CD14-positive monocyte (primary cell): ENCODE results near the gene PSMB1. TPM values are rescaled to one million over a fixed set of nuclear protein-coding genes. Genes with fewer than 3 reads are reported as not detected.

ENCODE experiments used
- DNase-seq, 3 donors: peaks; one replicate each; pipeline ENCODE4 v3.0.0-alpha.2; 2011 to 2022
- H2AFZ ChIP-seq: 2 replicates; pipeline ENCODE4 v1.6.0; 2012; ENCODE audit warnings: mild to moderate bottlenecking, low read depth, low read length, inconsistent platforms; ENCODE audit not compliant: insufficient read depth, poor library complexity, severe bottlenecking
- H3K27ac ChIP-seq, 2 donors: 1 replicate in 1 of 2; 2 replicates in 1 of 2; pipeline ENCODE4 v1.5.1; 2012 to 2013; ENCODE audit warnings: low read length in 2 of 2, control low read depth in 1 of 2, inconsistent platforms in 1 of 2, low read depth in 1 of 2, mild to moderate bottlenecking in 1 of 2
- H3K27me3 ChIP-seq, 2 donors: one replicate each; pipeline versions ENCODE4 v1.6.0 to v1.6.1; 2011 to 2013; ENCODE audit warnings: low read length in 2 of 2; ENCODE audit not compliant: control insufficient read depth in 2 of 2, insufficient read depth in 2 of 2
- H3K36me3 ChIP-seq, 2 donors: replicated peaks in 1 of 2; 1 replicate in 1 of 2; 2 replicates in 1 of 2; pipeline versions ENCODE4 v1.5.1 to v1.6.1; 2012 to 2013; ENCODE audit warnings: low read length in 2 of 2, control low read depth in 1 of 2, inconsistent platforms in 1 of 2, mild to moderate bottlenecking in 1 of 2; ENCODE audit not compliant: insufficient read depth in 2 of 2, control insufficient read depth in 1 of 2
- H3K4me1 ChIP-seq, 2 donors: 1 replicate in 1 of 2; 2 replicates in 1 of 2; pipeline versions ENCODE4 v1.5.1 to v1.6.1; 2012 to 2013; ENCODE audit warnings: low read length in 2 of 2, control low read depth in 1 of 2, inconsistent platforms in 1 of 2, mild to moderate bottlenecking in 1 of 2, moderate library complexity in 1 of 2; ENCODE audit not compliant: insufficient read depth in 2 of 2, control insufficient read depth in 1 of 2
- H3K4me2 ChIP-seq: replicated peaks from 2 replicates; pipeline ENCODE3; 2012; ENCODE audit warnings: low read length, moderate library complexity, mild to moderate bottlenecking; ENCODE audit not compliant: poor library complexity, severe bottlenecking; ENCODE audit errors: extremely low read depth
- H3K4me3 ChIP-seq, 3 experiments: fragments of 200-600 bp in 1 of 3; sonication (generic) in 1 of 3; replicated peaks in 1 of 3; 1 replicate in 2 of 3; 2 replicates in 1 of 3; pipeline ENCODE4 v1.5.1; 2011 to 2013; ENCODE audit warnings: low read length in 3 of 3, mild to moderate bottlenecking in 3 of 3, control low read depth in 2 of 3, low read depth in 2 of 3, inconsistent platforms in 1 of 3, moderate library complexity in 1 of 3
- H3K79me2 ChIP-seq: 2 replicates; pipeline ENCODE4 v1.6.0; 2012; ENCODE audit warnings: mild to moderate bottlenecking, control low read depth, inconsistent platforms, low read length, moderate library complexity; ENCODE audit not compliant: insufficient read depth
- H3K9ac ChIP-seq: 2 replicates; pipeline ENCODE4 v1.6.0; 2017; ENCODE audit warnings: low read length, mild to moderate bottlenecking; ENCODE audit not compliant: insufficient read depth, poor library complexity, severe bottlenecking
- H3K9me3 ChIP-seq, 2 donors: replicated peaks in 1 of 2; 1 replicate in 1 of 2; 2 replicates in 1 of 2; pipeline versions ENCODE4 v1.5.1 to v1.6.1; 2012 to 2013; ENCODE audit warnings: low read length in 2 of 2, control low read depth in 1 of 2; ENCODE audit not compliant: control insufficient read depth in 1 of 2, insufficient read depth in 1 of 2
- H4K20me1 ChIP-seq: 2 replicates; pipeline ENCODE4 v1.6.0; 2012; ENCODE audit warnings: mild to moderate bottlenecking, low read length, control low read depth, moderate library complexity; ENCODE audit not compliant: insufficient read depth
- H3K27ac Mint-ChIP-seq, 7 donors: one replicate each; pipeline ENCODE4 v1.8.0; 2020; ENCODE audit warnings: mild to moderate bottlenecking in 7 of 7, mixed read lengths in 7 of 7, moderate library complexity in 6 of 7, inconsistent platforms in 2 of 7
- H3K27me3 Mint-ChIP-seq, 3 donors: one replicate each; pipeline ENCODE4 v1.8.0; 2021 to 2022; ENCODE audit warnings: low read depth in 3 of 3, mild to moderate bottlenecking in 3 of 3, mixed read lengths in 3 of 3, moderate library complexity in 3 of 3, inconsistent platforms in 1 of 3
- H3K36me3 Mint-ChIP-seq, 2 donors: one replicate each; pipeline ENCODE4 v1.8.0; 2020; ENCODE audit warnings: mixed read lengths in 2 of 2, inconsistent platforms in 1 of 2, mild to moderate bottlenecking in 1 of 2
- H3K4me1 Mint-ChIP-seq: one replicate; pipeline ENCODE4 v1.8.0; 2020; ENCODE audit warnings: mild to moderate bottlenecking, mixed read lengths
- H3K4me3 Mint-ChIP-seq, 2 donors: one replicate each; pipeline ENCODE4 v1.8.0; 2020; ENCODE audit warnings: mild to moderate bottlenecking in 2 of 2, mixed read lengths in 2 of 2, moderate library complexity in 1 of 2
- H3K9me3 Mint-ChIP-seq, 7 donors: one replicate each; pipeline ENCODE4 v1.8.0; 2020 to 2022; ENCODE audit warnings: mixed read lengths in 7 of 7, mild to moderate bottlenecking in 6 of 7, moderate library complexity in 6 of 7, inconsistent platforms in 2 of 7
- WGBS: methylation state at CpG from one replicate; pipeline ENCODE4 v1.1.5; 2013; ENCODE audit warnings: missing lambda C conversion rate; ENCODE audit not compliant: insufficient coverage; 5-methylcytosine and 5-hydroxymethylcytosine counted together
- intact Hi-C, 2 donors: fragments of 100-400 bp; cut with micrococcal nuclease; formaldehyde crosslinking; loops; one replicate each; pipeline versions ENCODE4 v1.15.0 to v1.15.1; 2023
- polyA plus RNA-seq, 3 donors: library from polyadenylated mRNA; depleted of rRNA in 1 of 3; unstranded in 2 of 3; stranded (reverse) in 1 of 3; fragments of 300-500 nt in 2 of 3; fragments of >200 nt in 1 of 3; fragmentation: Illumina TruSeq in 2 of 3; gene quantifications; 1 replicate in 2 of 3; 2 replicates in 1 of 3; pipeline ENCODE4 v1.2.3, GENCODE V29; 2012 to 2021
- TF ChIP-seq, protein P1 (sequence below): fragments of 200-600 bp; IDR thresholded peaks from one replicate; pipeline ENCODE4 v1.8.0; 2022; ENCODE audit warnings: antibody characterized with exemption, mild to moderate bottlenecking

The PSMB1 gene
- polyA plus RNA-seq, 3 donors = 172 to 647 (median 558) TPM

DNA sequence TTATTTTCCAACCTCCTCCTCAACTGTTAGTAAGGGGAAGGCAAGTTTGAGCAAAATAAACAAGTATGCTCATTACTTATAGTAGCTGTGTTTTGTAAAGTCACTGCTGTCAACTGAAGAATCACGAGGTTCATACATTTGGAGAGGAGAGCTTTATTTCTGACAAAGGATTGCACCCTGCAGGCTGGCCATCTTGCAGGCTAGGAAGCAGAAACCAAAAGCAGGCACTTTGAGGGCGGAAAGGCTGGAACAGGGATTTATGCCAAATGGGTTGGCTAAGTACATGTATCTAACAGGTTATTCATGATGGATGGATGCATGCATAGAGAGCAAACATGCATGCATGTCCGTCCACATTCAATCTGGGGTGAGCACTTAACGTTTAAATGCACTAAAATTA is 46.7 kb downstream of the PSMB1 start:
- Histone ChIP-seq H3K27me3 (no peaks in the 10 kb centered on the region), H3K79me2 (no peaks in the 10 kb centered on the region), H3K27ac (no peak overlapping the region), H3K36me3 (no peaks in the 10 kb centered on the region), H3K9me3 (peaks cover 4 to 15% of the 10 kb centered on the region in 2 donors), H2AFZ (no peak overlapping the region), H3K4me2 (no peak overlapping the region), H3K4me1 (no peaks in the 10 kb centered on the region), H3K4me3 (no peak overlapping the region), H3K9ac (no peak overlapping the region), H4K20me1 (no peaks in the 10 kb centered on the region)
- H3K4me1 Mint-ChIP-seq = no peaks in the 10 kb centered on the region
- H3K36me3 Mint-ChIP-seq = no peaks in the 10 kb centered on the region
- intact Hi-C loops = no loop called here
- no peak overlapping the region for H3K27ac Mint-ChIP-seq
- no peak for DNase-seq
- TF ChIP-seq, protein P1, sequence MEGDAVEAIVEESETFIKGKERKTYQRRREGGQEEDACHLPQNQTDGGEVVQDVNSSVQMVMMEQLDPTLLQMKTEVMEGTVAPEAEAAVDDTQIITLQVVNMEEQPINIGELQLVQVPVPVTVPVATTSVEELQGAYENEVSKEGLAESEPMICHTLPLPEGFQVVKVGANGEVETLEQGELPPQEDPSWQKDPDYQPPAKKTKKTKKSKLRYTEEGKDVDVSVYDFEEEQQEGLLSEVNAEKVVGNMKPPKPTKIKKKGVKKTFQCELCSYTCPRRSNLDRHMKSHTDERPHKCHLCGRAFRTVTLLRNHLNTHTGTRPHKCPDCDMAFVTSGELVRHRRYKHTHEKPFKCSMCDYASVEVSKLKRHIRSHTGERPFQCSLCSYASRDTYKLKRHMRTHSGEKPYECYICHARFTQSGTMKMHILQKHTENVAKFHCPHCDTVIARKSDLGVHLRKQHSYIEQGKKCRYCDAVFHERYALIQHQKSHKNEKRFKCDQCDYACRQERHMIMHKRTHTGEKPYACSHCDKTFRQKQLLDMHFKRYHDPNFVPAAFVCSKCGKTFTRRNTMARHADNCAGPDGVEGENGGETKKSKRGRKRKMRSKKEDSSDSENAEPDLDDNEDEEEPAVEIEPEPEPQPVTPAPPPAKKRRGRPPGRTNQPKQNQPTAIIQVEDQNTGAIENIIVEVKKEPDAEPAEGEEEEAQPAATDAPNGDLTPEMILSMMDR = no peak
- H3K27me3 Mint-ChIP-seq = peaks cover 6 to 16% (median 11%) of the 10 kb centered on the region in 3 donors
- H3K4me3 Mint-ChIP-seq = no peak overlapping the region
- 39% methylated on average over 4 of the region's 4 CpGs for WGBS
- peaks cover 13 to 21% (median 17%) of the 10 kb centered on the region in 7 donors for H3K9me3 Mint-ChIP-seq

DNA sequence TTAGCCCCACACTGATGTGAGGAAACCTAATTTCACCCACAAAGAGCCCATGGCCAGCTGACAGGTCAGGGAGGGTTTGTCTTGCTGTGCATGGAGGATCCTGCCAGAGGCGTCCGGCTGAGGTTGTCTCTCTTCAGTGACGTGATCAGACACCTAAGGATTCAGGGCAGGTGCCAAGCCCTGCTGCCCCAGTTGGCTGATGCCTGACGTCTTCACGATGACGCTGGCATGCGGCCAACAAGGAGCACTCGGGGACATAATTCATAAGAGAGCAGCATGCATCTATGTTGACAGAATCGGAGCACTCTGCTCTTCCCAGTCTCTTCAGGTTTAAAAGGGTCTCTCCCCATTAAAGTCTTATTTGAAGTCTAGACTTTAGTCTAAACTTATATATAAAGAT is 47.8 kb downstream of the PSMB1 start:
- Histone ChIP-seq H3K9ac (no peak overlapping the region), H3K4me3 (no peak overlapping the region), H3K79me2 (no peaks in the 10 kb centered on the region), H3K9me3 (peaks cover 7 to 26% of the 10 kb centered on the region in 2 donors), H4K20me1 (no peaks in the 10 kb centered on the region), H3K36me3 (no peaks in the 10 kb centered on the region), H3K27ac (no peak overlapping the region), H2AFZ (no peak overlapping the region), H3K4me2 (no peak overlapping the region), H3K4me1 (no peaks in the 10 kb centered on the region), H3K27me3 (no peaks in the 10 kb centered on the region)
- no peak overlapping the region for H3K27ac Mint-ChIP-seq
- peaks cover 6 to 16% (median 7%) of the 10 kb centered on the region in 3 donors for H3K27me3 Mint-ChIP-seq
- no peak overlapping the region for H3K4me3 Mint-ChIP-seq
- no peak for DNase-seq
- WGBS = 37% methylated on average over 8 of the region's 9 CpGs
- peaks cover 22 to 29% (median 25%) of the 10 kb centered on the region in 7 donors for H3K9me3 Mint-ChIP-seq
- intact Hi-C loops = no loop called here
- no peaks in the 10 kb centered on the region for H3K4me1 Mint-ChIP-seq
- no peaks in the 10 kb centered on the region for H3K36me3 Mint-ChIP-seq
- TF ChIP-seq, protein P1 = no peak
